ENCODE results near the gene ENSA.

- no peak for TF ChIP-seq CTCF (IDR thresholded peaks at IDR 0.05; ENCODE audit: extremely low read depth in 1 of 2, insufficient read depth in 1 of 2, low read depth in 1 of 2, low read length in 2 of 2)
- TF ChIP-seq JUN (IDR thresholded peaks at IDR 0.05; ENCODE audit: borderline replicate concordance, insufficient read depth, insufficient read length, low read depth), result peak; percentile 81
- TF ChIP-seq POLR2A (IDR thresholded peaks at IDR 0.05; ENCODE audit: low read depth, low read length), result peak; percentile 38
These were observed at the start of gene ENSA for GRCh38 chr1:150629115-150629928.
